HepG2 (cell line): Measurements from ENCODE around the gene ARMH2. TPM values are rescaled to one million over a fixed set of nuclear protein-coding genes. Genes with fewer than 3 reads are reported as not detected.

Experiments
- BORCS8-MEF2B ChIP-seq: sonication (generic); formaldehyde crosslinking; IDR thresholded peaks from 2 replicates; pipeline ENCODE4 v1.8.0; 2022; ENCODE audit warnings: mild to moderate bottlenecking, missing genetic modification reagents
- CEBPG ChIP-seq: IDR thresholded peaks from 2 replicates; pipeline ENCODE4 v1.6.1; 2016
- CREM ChIP-seq, 2 experiments: sonication (generic) in 1 of 2; formaldehyde crosslinking in 1 of 2; IDR thresholded peaks; 2 replicates each; pipeline versions ENCODE4 v1.4.0 to v1.6.1; 2016 to 2020; ENCODE audit warnings: antibody characterized with exemption in 1 of 2, mild to moderate bottlenecking in 1 of 2, missing genetic modification reagents in 1 of 2
- FOXA1 ChIP-seq, 2 experiments: fragments of 450-650 bp in 1 of 2; sonication (generic) in 1 of 2; formaldehyde crosslinking in 1 of 2; IDR thresholded peaks; 2 replicates each; pipeline versions ENCODE4 v1.4.0 to v1.6.1; 2016 to 2020; ENCODE audit warnings: missing genetic modification reagents in 1 of 2
- MAF1 ChIP-seq: sonication (generic); formaldehyde crosslinking; IDR thresholded peaks from 2 replicates; pipeline ENCODE4 v1.5.0; 2020; ENCODE audit warnings: missing genetic modification reagents, borderline replicate concordance
- NONO ChIP-seq, 2 experiments: fragments of 450-650 bp in 1 of 2; sonication (generic) in 1 of 2; formaldehyde crosslinking in 1 of 2; IDR thresholded peaks in 1 of 2; conservative IDR thresholded peaks in 1 of 2; 2 replicates each; pipeline versions ENCODE4 v1.6.1 to v1.8.0; 2017 to 2022; ENCODE audit warnings: mild to moderate bottlenecking in 1 of 2, missing genetic modification reagents in 1 of 2, moderate library complexity in 1 of 2
- PCBP1 ChIP-seq: fragments of 200-400 bp; formaldehyde crosslinking; IDR thresholded peaks from 2 replicates; pipeline ENCODE4 v1.6.1; 2017; ENCODE audit warnings: mild to moderate bottlenecking, low read depth, low read length, borderline replicate concordance
- POLR2G ChIP-seq: fragments of 200-400 bp; formaldehyde crosslinking; IDR thresholded peaks from 2 replicates; pipeline ENCODE4 v1.6.1; 2018; ENCODE audit warnings: mild to moderate bottlenecking, low read depth, low read length, moderate library complexity
- SNRNP70 ChIP-seq: fragments of 200-400 bp; formaldehyde crosslinking; IDR thresholded peaks from 2 replicates; pipeline ENCODE4 v1.6.1; 2017; ENCODE audit warnings: mild to moderate bottlenecking, low read depth, low read length, moderate library complexity
- YY1 ChIP-seq: IDR thresholded peaks from 2 replicates; pipeline ENCODE4 v1.6.1; 2011; ENCODE audit warnings: low read length, low read depth, moderate library complexity, mild to moderate bottlenecking; ENCODE audit not compliant: insufficient read depth, insufficient replicate concordance
- ZNF225 ChIP-seq: sonication (generic); formaldehyde crosslinking; IDR thresholded peaks from 2 replicates; pipeline ENCODE4 v1.4.0; 2020; ENCODE audit warnings: mild to moderate bottlenecking, missing genetic modification reagents
- ZNF501 ChIP-seq: sonication (generic); formaldehyde crosslinking; IDR thresholded peaks from 2 replicates; pipeline ENCODE4 v1.5.1; 2020; ENCODE audit warnings: mild to moderate bottlenecking, moderate library complexity, missing genetic modification reagents
- ZNF557 ChIP-seq: sonication (generic); formaldehyde crosslinking; IDR thresholded peaks from 2 replicates; pipeline ENCODE4 v1.4.0; 2020; ENCODE audit warnings: missing genetic modification reagents
- ZNF605 ChIP-seq: sonication (generic); formaldehyde crosslinking; IDR thresholded peaks from 2 replicates; pipeline ENCODE4 v1.8.0; 2022; ENCODE audit warnings: mild to moderate bottlenecking, missing genetic modification reagents
- ZNF850 ChIP-seq: sonication (generic); formaldehyde crosslinking; conservative IDR thresholded peaks from 2 replicates; pipeline ENCODE4 v1.9.0; 2021; ENCODE audit warnings: mild to moderate bottlenecking, missing genetic modification reagents
- ZSCAN9 ChIP-seq: IDR thresholded peaks from 2 replicates; pipeline ENCODE4 v1.6.1; 2016; ENCODE audit warnings: borderline replicate concordance
- polyA plus RNA-seq, 8 experiments: library from polyadenylated mRNA; depleted of rRNA in 3 of 8; stranded (reverse) in 7 of 8; unstranded in 1 of 8; fragments of >200 nt; fragmentation: Illumina TruSeq in 4 of 8; extraction: Trizol in 4 of 8; gene quantifications; 2 replicates each; pipeline versions ENCODE4 v1.2.1 to v1.2.3, GENCODE V29; 2011 to 2016; ENCODE audit warnings: low read depth in 4 of 8, missing spikeins in 1 of 8, mixed read lengths in 1 of 8; ENCODE audit not compliant: insufficient read depth in 1 of 8
- total RNA-seq, 5 experiments: library from RNA; depleted of rRNA; stranded (reverse); fragments of >200 nt; fragmentation: Illumina TruSeq; extraction: Trizol; gene quantifications; 2 replicates each; pipeline ENCODE4 v1.2.3, GENCODE V29; 2016; ENCODE audit warnings: low read depth in 1 of 5
- TF ChIP-seq, protein P1 (sequence below): sonication (generic); formaldehyde crosslinking; IDR thresholded peaks from 2 replicates; pipeline ENCODE4 v1.5.0; 2020; ENCODE audit warnings: mild to moderate bottlenecking, missing genetic modification reagents, moderate library complexity
- TF ChIP-seq, protein P2 (sequence below): sonication (generic); formaldehyde crosslinking; conservative IDR thresholded peaks from 2 replicates; pipeline ENCODE4 v1.4.0; 2020; ENCODE audit warnings: missing genetic modification reagents
- TF ChIP-seq, protein P3 (sequence below): sonication (generic); formaldehyde crosslinking; IDR thresholded peaks from 2 replicates; pipeline ENCODE4 v1.5.0; 2020; ENCODE audit warnings: mild to moderate bottlenecking, missing genetic modification reagents, borderline replicate concordance
- TF ChIP-seq, protein P4 (sequence below), 2 experiments: fragments of 450-650 bp in 1 of 2; sonication (generic) in 1 of 2; formaldehyde crosslinking; IDR thresholded peaks; 2 replicates each; pipeline versions ENCODE4 v1.5.0 to v1.8.0; 2020 to 2022; ENCODE audit warnings: mild to moderate bottlenecking in 1 of 2, missing genetic modification reagents in 1 of 2
- TF ChIP-seq, protein P5 (sequence below): IDR thresholded peaks from 2 replicates; pipeline ENCODE4 v1.6.1; 2016; ENCODE audit warnings: missing compliant biosample characterization, missing genetic modification reagents, borderline replicate concordance

ARMH2 gene
- total and polyA plus RNA-seq, 2 of the 13 experiments (the other 11 are each of a cell fraction or from before 2014, with no cell fraction given), result not detected

DNA sequence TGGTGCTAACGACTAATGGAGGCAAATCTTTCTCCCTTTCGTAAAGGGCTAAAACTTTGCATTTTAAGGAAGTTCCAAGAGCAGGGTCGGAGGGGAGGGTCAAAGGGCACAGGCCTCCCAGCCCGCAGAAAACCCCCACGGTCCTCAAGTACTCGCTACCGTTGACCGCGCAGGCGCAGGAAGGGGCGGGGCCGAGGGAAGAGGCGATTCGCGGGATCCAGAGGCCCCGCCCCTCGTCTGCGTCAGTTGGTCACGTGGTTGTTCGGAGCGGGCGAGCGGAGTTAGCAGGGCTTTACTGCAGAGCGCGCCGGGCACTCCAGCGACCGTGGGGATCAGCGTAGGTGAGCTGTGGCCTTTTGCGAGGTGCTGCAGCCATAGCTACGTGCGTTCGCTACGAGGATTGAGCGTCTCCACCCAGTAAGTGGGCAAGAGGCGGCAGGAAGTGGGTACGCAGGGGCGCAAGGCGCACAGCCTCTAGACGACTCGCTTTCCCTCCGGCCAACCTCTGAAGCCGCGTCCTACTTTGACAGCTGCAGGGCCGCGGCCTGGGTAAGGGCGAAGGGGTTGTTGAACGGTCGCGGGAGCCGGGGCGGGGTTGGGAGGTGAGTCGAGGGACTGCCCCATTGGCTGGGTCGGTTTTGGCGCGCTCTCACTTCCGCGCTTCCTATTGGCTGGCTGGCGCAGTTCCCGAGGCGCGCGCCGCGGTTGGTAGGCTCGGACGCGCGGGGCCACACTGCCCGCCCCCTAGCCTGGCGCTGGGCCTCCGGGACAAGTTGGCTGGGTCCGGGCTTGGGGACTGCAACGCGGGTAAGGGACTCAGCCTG is 23.8 kb downstream of the ARMH2 start, which contains the start of gene GMNN (continued):
- peak; percentile 93; the same call in 1 of the 2 replicates for TF ChIP-seq ZNF225
- peak; percentile 92 for TF ChIP-seq PCBP1
- TF ChIP-seq, protein P1, sequence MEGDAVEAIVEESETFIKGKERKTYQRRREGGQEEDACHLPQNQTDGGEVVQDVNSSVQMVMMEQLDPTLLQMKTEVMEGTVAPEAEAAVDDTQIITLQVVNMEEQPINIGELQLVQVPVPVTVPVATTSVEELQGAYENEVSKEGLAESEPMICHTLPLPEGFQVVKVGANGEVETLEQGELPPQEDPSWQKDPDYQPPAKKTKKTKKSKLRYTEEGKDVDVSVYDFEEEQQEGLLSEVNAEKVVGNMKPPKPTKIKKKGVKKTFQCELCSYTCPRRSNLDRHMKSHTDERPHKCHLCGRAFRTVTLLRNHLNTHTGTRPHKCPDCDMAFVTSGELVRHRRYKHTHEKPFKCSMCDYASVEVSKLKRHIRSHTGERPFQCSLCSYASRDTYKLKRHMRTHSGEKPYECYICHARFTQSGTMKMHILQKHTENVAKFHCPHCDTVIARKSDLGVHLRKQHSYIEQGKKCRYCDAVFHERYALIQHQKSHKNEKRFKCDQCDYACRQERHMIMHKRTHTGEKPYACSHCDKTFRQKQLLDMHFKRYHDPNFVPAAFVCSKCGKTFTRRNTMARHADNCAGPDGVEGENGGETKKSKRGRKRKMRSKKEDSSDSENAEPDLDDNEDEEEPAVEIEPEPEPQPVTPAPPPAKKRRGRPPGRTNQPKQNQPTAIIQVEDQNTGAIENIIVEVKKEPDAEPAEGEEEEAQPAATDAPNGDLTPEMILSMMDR (CRISPR knock-in tag), result peak; percentile 27
- TF ChIP-seq, protein P2, sequence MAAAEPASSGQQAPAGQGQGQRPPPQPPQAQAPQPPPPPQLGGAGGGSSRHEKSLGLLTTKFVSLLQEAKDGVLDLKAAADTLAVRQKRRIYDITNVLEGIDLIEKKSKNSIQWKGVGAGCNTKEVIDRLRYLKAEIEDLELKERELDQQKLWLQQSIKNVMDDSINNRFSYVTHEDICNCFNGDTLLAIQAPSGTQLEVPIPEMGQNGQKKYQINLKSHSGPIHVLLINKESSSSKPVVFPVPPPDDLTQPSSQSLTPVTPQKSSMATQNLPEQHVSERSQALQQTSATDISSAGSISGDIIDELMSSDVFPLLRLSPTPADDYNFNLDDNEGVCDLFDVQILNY (CRISPR knock-in tag), result peak; percentile 99
- TF ChIP-seq, protein P3, sequence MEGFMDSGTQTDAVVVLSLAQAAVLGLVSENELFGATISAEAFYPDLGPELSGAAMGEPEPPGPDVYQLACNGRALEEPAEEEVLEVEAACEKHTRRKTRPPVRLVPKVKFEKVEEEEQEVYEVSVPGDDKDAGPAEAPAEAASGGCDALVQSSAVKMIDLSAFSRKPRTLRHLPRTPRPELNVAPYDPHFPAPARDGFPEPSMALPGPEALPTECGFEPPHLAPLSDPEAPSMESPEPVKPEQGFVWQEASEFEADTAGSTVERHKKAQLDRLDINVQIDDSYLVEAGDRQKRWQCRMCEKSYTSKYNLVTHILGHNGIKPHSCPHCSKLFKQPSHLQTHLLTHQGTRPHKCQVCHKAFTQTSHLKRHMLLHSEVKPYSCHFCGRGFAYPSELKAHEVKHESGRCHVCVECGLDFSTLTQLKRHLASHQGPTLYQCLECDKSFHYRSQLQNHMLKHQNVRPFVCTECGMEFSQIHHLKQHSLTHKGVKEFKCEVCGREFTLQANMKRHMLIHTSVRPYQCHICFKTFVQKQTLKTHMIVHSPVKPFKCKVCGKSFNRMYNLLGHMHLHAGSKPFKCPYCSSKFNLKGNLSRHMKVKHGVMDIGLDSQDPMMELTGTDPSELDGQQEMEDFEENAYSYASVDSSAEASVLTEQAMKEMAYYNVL (CRISPR knock-in tag), result peak; percentile 80; the same call in 1 of the 2 replicates
- TF ChIP-seq SNRNP70, result no peak
- peak; percentile 91 for TF ChIP-seq ZNF605
- TF ChIP-seq, protein P4, sequence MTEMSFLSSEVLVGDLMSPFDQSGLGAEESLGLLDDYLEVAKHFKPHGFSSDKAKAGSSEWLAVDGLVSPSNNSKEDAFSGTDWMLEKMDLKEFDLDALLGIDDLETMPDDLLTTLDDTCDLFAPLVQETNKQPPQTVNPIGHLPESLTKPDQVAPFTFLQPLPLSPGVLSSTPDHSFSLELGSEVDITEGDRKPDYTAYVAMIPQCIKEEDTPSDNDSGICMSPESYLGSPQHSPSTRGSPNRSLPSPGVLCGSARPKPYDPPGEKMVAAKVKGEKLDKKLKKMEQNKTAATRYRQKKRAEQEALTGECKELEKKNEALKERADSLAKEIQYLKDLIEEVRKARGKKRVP (CRISPR knock-in tag; IDR thresholded peaks at IDR 0.05), result peak in 1 of 2 experiments; percentile 80; a peak in 2 of 4 replicates
- peak; percentile 74; the same call in 1 of the 2 replicates for TF ChIP-seq CREM (IDR thresholded peaks at IDR 0.05)
- no peak for TF ChIP-seq CREM (CRISPR knock-in tag; IDR thresholded peaks at IDR 0.05)
- no peak for TF ChIP-seq CEBPG (CRISPR knock-in tag)
- TF ChIP-seq, protein P5, sequence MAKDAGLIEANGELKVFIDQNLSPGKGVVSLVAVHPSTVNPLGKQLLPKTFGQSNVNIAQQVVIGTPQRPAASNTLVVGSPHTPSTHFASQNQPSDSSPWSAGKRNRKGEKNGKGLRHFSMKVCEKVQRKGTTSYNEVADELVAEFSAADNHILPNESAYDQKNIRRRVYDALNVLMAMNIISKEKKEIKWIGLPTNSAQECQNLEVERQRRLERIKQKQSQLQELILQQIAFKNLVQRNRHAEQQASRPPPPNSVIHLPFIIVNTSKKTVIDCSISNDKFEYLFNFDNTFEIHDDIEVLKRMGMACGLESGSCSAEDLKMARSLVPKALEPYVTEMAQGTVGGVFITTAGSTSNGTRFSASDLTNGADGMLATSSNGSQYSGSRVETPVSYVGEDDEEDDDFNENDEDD, result peak; percentile 98
- TF ChIP-seq YY1, result peak; percentile 42
- TF ChIP-seq FOXA1 (IDR thresholded peaks at IDR 0.05), result no peak
- TF ChIP-seq FOXA1 (CRISPR knock-in tag; IDR thresholded peaks at IDR 0.05), result peak; percentile 15; the same call in 1 of the 2 replicates
- 0 out of 2 replicates have a peak, but pooled peaks have one; percentile 56 for TF ChIP-seq ZNF850 (CRISPR knock-in tag)
- TF ChIP-seq ZNF557 (CRISPR knock-in tag), result 0 out of 2 replicates have a peak, but pooled peaks have one; percentile 61
- peak; percentile 92 for TF ChIP-seq POLR2G
- TF ChIP-seq MAF1 (CRISPR knock-in tag), result peak; percentile 81; the same call in 1 of the 2 replicates
- TF ChIP-seq NONO (IDR thresholded peaks at IDR 0.05), result no peak
- peak; percentile 96 for TF ChIP-seq NONO (CRISPR knock-in tag; conservative IDR thresholded peaks at IDR 0.05)
- no peak for TF ChIP-seq ZSCAN9 (CRISPR knock-in tag)
- peak; percentile 98 for TF ChIP-seq ZNF501 (CRISPR knock-in tag)
- peak; percentile 96 for TF ChIP-seq BORCS8-MEF2B
